Muscle of leg (tissue), 16 donors: ENCODE results near the gene OSER1. TPM values are rescaled to one million over a fixed set of nuclear protein-coding genes. Genes with fewer than 3 reads are reported as not detected.

Experiments
- DNase-seq: peaks from one replicate; pipeline ENCODE4 v3.0.0; 2013
- H3K27ac ChIP-seq: one replicate; pipeline ENCODE4 v1.5.1; 2013; ENCODE audit warnings: mild to moderate bottlenecking, low read length, control low read depth
- H3K27me3 ChIP-seq: one replicate; pipeline ENCODE4 v1.6.1; 2013; ENCODE audit warnings: low read length; ENCODE audit not compliant: control insufficient read depth, insufficient read depth
- H3K36me3 ChIP-seq: one replicate; pipeline ENCODE4 v1.6.1; 2013; ENCODE audit warnings: low read length; ENCODE audit not compliant: control insufficient read depth, insufficient read depth
- H3K4me1 ChIP-seq: one replicate; pipeline ENCODE4 v1.6.1; 2013; ENCODE audit warnings: low read length; ENCODE audit not compliant: control insufficient read depth, insufficient read depth
- H3K4me3 ChIP-seq: one replicate; pipeline ENCODE4 v1.5.1; 2013; ENCODE audit warnings: low read length, control low read depth
- H3K9me3 ChIP-seq: replicated peaks from 2 replicates; pipeline ENCODE4 v1.6.1; 2013; ENCODE audit warnings: low read depth, low read length; ENCODE audit not compliant: control insufficient read depth
- WGBS: methylation state at CpG from one replicate; pipeline ENCODE4 v1.1.5; 2013; ENCODE audit warnings: missing lambda C conversion rate; ENCODE audit not compliant: insufficient coverage; 5-methylcytosine and 5-hydroxymethylcytosine counted together
- long read RNA-seq, 11 donors: transcript quantifications; one replicate each; lab custom pipeline, GENCODE V29; 2026
- polyA plus RNA-seq, 8 donors: library from polyadenylated mRNA; unstranded; fragments of 120-200 nt; gene quantifications; one replicate each; pipeline versions ENCODE4 v1.2.1 to v1.2.3, GENCODE V29; 2013; ENCODE audit warnings: inconsistent platforms in 1 of 8, low replicate concordance in 1 of 8; ENCODE audit not compliant: insufficient read length in 8 of 8, insufficient read depth in 1 of 8
- total RNA-seq: library from RNA; stranded (reverse); fragments of 120-200 nt; gene quantifications from one replicate; pipeline ENCODE4 v1.2.4, GENCODE V29; 2013

The OSER1 gene
- total RNA-seq (27.8 TPM), polyA plus RNA-seq (10 to 100 TPM; 24.3 to 31.0 (median 27.1) TPM)
- long read RNA-seq, donor 1, transcript OSER1-201 (4 exons, 1,572 nt), result major isoform, 7 of 7 reads
- long read RNA-seq, donor 1, partial matches to known transcripts, result 0 of 7 reads
- long read RNA-seq, donor 1, other reads (novel, unspliced or antisense), result 0 of 7 reads
- long read RNA-seq, donor 2, partial matches to known transcripts, result 0 of 2 reads
- long read RNA-seq, donor 2, other reads (novel, unspliced or antisense), result 0 of 2 reads
- long read RNA-seq, donor 3, transcript OSER1-201 (4 exons, 1,572 nt), result major isoform, 12 of 12 reads
- long read RNA-seq, donor 3, partial matches to known transcripts, result 0 of 12 reads
- long read RNA-seq, donor 3, other reads (novel, unspliced or antisense), result 0 of 12 reads
- long read RNA-seq, donor 4, transcript OSER1-201 (4 exons, 1,572 nt), result major isoform, 10 of 10 reads
- long read RNA-seq, donor 4, partial matches to known transcripts, result 0 of 10 reads
- long read RNA-seq, donor 4, other reads (novel, unspliced or antisense), result 0 of 10 reads
- long read RNA-seq, donor 5, transcript OSER1-201 (4 exons, 1,572 nt), result major isoform, 31 of 53 reads
- long read RNA-seq, donor 5, partial matches to known transcripts, result 14 of 53 reads
- long read RNA-seq, donor 5, other reads (novel, unspliced or antisense), result 8 of 53 reads
- long read RNA-seq, donor 6, transcript OSER1-201 (4 exons, 1,572 nt), result major isoform, 32 of 32 reads
- long read RNA-seq, donor 6, partial matches to known transcripts, result 0 of 32 reads
- long read RNA-seq, donor 6, other reads (novel, unspliced or antisense), result 0 of 32 reads
- long read RNA-seq, donor 7, transcript OSER1-201 (4 exons, 1,572 nt), result major isoform, 20 of 20 reads
- long read RNA-seq, donor 7, partial matches to known transcripts, result 0 of 20 reads
- long read RNA-seq, donor 7, other reads (novel, unspliced or antisense), result 0 of 20 reads
- long read RNA-seq, donor 8, transcript OSER1-201 (4 exons, 1,572 nt), result major isoform, 18 of 26 reads
- long read RNA-seq, donor 8, partial matches to known transcripts, result 8 of 26 reads
- long read RNA-seq, donor 8, other reads (novel, unspliced or antisense), result 0 of 26 reads
- long read RNA-seq, donor 9, transcript OSER1-201 (4 exons, 1,572 nt), result major isoform, 13 of 13 reads
- long read RNA-seq, donor 9, partial matches to known transcripts, result 0 of 13 reads
- long read RNA-seq, donor 9, other reads (novel, unspliced or antisense), result 0 of 13 reads
- long read RNA-seq, donor 10, transcript OSER1-201 (4 exons, 1,572 nt), result major isoform, 26 of 26 reads
- long read RNA-seq, donor 10, partial matches to known transcripts, result 0 of 26 reads
- long read RNA-seq, donor 10, other reads (novel, unspliced or antisense), result 0 of 26 reads
- long read RNA-seq, donor 11, transcript OSER1-201 (4 exons, 1,572 nt), result major isoform, 12 of 12 reads
- long read RNA-seq, donor 11, partial matches to known transcripts, result 0 of 12 reads
- long read RNA-seq, donor 11, other reads (novel, unspliced or antisense), result 0 of 12 reads

DNA sequence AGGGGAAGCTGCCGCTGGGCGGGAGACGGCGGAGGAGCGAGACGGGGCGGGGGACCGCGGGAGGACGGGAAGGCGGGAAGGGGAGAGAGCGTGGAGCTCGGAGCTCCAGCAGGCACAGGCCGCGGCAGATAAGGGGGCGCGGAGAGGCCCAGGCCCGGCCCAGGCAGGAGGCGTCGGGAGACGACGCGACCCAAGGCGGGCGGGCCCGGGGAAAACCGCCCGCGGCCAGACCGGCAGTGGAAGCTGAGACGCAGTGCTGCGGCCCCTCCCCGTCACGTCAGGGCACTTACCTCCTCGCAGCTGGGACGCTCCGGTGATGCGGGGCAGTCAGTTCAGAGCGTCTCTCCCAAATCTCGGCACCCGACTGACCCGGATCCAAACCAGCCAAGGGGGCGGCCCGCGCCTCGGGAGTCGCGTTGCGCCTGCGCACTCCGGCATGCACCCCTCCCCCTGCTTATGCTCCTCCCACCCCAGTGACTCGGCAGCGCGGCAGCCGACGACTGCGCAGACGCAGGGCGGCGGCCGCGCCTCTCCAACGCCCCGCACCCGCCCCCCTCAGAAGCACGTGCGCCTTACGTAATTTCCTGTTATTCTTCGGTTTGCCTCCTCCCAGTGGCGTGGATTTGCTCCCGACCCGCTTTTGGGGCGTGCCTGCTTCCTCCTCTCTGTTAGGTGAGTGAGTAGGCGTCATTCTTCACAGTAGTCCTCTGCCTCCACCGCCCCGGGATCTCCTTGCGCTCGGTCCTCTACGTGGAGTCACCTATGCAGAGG lies at the start of gene OSER1:
Gene OSER1 (minus strand): TSS at position 366 of the 771 bp plus-strand sequence. CDS start 3,814 bp downstream, outside the sequence.
- Histone ChIP-seq H3K36me3 (no peaks in the 10 kb centered on the region), H3K4me3 (peak within 1 kb of the TSS; percentile 87), H3K27me3 (no peaks in the 10 kb centered on the region), H3K9me3 (no peaks in the 10 kb centered on the region), H3K27ac (peak within 1 kb of the TSS; percentile 95), H3K4me1 (peaks cover 17% of the 10 kb centered on the region)
- DNase-seq, result peak; percentile 99
- WGBS, result under 1% methylated on average over 68 of the region's 79 CpGs

DNA sequence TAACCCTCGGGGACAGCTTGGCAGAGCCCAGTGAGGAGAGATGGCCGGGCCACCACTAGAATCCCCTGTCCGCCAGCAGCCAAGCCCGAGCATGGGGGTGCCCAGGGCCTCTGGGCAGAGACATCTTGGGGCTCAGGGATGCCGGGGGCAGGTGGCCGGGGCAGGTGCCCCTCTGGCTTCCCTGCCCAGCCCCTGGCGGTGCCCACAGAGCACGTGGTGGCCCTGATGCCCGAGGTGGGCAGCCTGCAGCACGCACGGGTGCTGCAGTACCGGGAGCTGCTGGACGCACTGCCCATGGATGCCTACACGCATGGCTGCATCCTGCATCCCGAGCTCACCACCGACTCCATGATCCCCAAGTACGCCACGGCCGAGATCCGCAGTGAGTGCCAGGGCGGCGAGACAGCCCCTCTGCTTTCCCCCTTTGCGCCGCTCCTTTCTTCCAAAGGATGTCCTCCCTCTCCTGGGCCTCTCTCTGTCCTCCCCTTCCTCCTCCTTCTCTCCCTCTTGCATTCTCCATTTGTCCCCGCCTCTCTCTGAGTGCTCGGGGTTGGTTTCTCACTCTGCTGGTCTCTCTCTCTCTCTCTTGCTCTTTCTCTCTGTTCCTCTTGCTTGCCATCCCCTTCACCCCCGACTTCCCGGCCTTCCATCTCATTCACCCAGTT lies 47.8 kb upstream of the OSER1 start:
- no peak for DNase-seq

GRCh38 chr20:44256961-44257360 lies 46.4 kb upstream of the OSER1 start:
- no peaks in the 10 kb centered on the region for H3K36me3 ChIP-seq
- no peak overlapping the region for H3K4me3 ChIP-seq
- WGBS, result 81% methylated on average over 21 of the region's 21 CpGs
- no peaks in the 10 kb centered on the region for H3K27me3 ChIP-seq
- no peak overlapping the region for H3K27ac ChIP-seq
- H3K4me1 ChIP-seq, result no peaks in the 10 kb centered on the region
- DNase-seq, result no peak
- no peaks in the 10 kb centered on the region for H3K9me3 ChIP-seq

More for the DNA sequence above, 47.8 kb upstream of the OSER1 start:
- Histone ChIP-seq H3K27me3 (no peaks in the 10 kb centered on the region), H3K27ac (no peak overlapping the region), H3K36me3 (no peaks in the 10 kb centered on the region), H3K4me1 (no peaks in the 10 kb centered on the region), H3K4me3 (no peak overlapping the region), H3K9me3 (no peaks in the 10 kb centered on the region)
- WGBS, result 81% methylated on average over 28 of the region's 28 CpGs

- no peaks in the 10 kb centered on the region for H3K27me3 ChIP-seq
- no CpG with 5 or more reads among the region's 1 CpG for WGBS
Measured at GRCh38 chr20:44255942-44256341, 45.4 kb upstream of the OSER1 start.

DNA sequence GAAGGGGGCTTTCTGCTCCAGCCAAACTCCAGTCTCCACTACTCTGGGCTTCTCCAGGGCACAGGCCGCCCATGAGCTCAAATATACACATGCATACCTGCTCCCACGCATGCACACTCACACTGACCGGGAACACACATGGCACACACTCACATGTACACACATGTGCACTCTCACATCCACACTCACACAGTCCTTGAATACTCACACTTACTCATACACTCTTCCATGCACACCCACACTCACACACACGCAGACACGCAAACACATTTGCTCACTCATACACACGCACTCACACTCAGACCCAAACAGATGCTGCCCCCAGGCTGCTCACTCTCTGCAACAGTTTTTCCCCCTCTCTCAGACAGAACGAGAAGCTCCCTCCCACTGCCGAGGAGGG lies 43.5 kb upstream of the OSER1 start:
- Histone ChIP-seq H3K4me3 (no peak overlapping the region), H3K27ac (no peak overlapping the region), H3K4me1 (no peaks in the 10 kb centered on the region), H3K27me3 (no peaks in the 10 kb centered on the region), H3K9me3 (no peaks in the 10 kb centered on the region), H3K36me3 (no peaks in the 10 kb centered on the region)
- DNase-seq, result no peak
- 90% methylated on average over 5 of the region's 8 CpGs for WGBS

More at GRCh38 chr20:44255942-44256341, 45.4 kb upstream of the OSER1 start:
- H3K4me1 ChIP-seq, result no peaks in the 10 kb centered on the region
- H3K36me3 ChIP-seq, result no peaks in the 10 kb centered on the region
- DNase-seq, result no peak
- H3K4me3 ChIP-seq, result no peak overlapping the region
- H3K9me3 ChIP-seq, result no peaks in the 10 kb centered on the region
- H3K27ac ChIP-seq, result no peak overlapping the region

- WGBS, result 42% methylated on average over 2 of the region's 3 CpGs
- H3K36me3 ChIP-seq, result no peaks in the 10 kb centered on the region
- no peak for DNase-seq
- H3K27ac ChIP-seq, result no peak overlapping the region
- H3K4me1 ChIP-seq, result no peaks in the 10 kb centered on the region
- H3K27me3 ChIP-seq, result no peaks in the 10 kb centered on the region
- H3K9me3 ChIP-seq, result no peaks in the 10 kb centered on the region
- no peak overlapping the region for H3K4me3 ChIP-seq
Measured at GRCh38 chr20:44253528-44253927, 43.0 kb upstream of the OSER1 start.

GRCh38 chr20:44251284-44251683 lies 40.7 kb upstream of the OSER1 start:
- Histone ChIP-seq H3K4me3 (no peak overlapping the region), H3K36me3 (no peaks in the 10 kb centered on the region), H3K27me3 (peaks cover 17% of the 10 kb centered on the region), H3K9me3 (no peaks in the 10 kb centered on the region), H3K27ac (no peak overlapping the region), H3K4me1 (no peaks in the 10 kb centered on the region)
- no peak for DNase-seq
- no CpG with 5 or more reads among the region's 4 CpGs for WGBS

DNA sequence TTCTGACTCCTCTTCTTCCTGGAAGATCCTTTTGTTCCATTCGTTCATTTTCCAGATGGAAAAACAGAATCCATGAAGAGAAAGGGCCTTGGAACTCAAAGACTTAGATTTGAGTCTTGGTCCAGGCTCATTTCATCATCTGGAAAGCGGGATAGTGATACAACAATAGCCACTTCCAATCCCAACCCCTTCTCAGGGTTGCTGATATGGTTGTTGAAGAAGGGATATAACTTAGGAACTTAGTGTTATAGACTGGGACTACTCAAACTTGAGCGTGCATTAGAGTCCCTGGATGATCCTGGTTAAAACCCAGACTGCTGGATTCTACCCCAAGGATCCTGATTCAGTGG lies 37.8 kb upstream of the OSER1 start:
- Histone ChIP-seq H3K4me3 (no peak overlapping the region), H3K9me3 (no peaks in the 10 kb centered on the region), H3K27ac (no peak overlapping the region), H3K27me3 (peaks cover 19% of the 10 kb centered on the region), H3K4me1 (no peaks in the 10 kb centered on the region), H3K36me3 (no peaks in the 10 kb centered on the region)
- no peak for DNase-seq
- 0% methylated on average over 2 of the region's 3 CpGs for WGBS
